Superior temporal gyrus (tissue), 1 donor: Measurements from ENCODE around the gene CHRNA1.

Source experiments
- DNase-seq: peaks from one replicate; pipeline ENCODE4 v3.0.0-alpha.2; 2016; ENCODE audit errors: extremely low spot score

Gene CHRNA1

GRCh38 chr2:174760845-174761473, 3.3 kb downstream of the CHRNA1 start:
- no peak for DNase-seq

GRCh38 chr2:174759381-174760065, 4.7 kb downstream of the CHRNA1 start:
- no peak for DNase-seq

- no peak for DNase-seq
Observed at GRCh38 chr2:174756743-174757142, 7.5 kb downstream of the CHRNA1 start.

GRCh38 chr2:174753038-174753633, 11.1 kb downstream of the CHRNA1 start:
- no peak for DNase-seq

- DNase-seq = no peak
Observed at GRCh38 chr2:174752403-174753037, 11.8 kb downstream of the CHRNA1 start.

- DNase-seq = no peak
Observed at GRCh38 chr2:174750923-174751441, 13.3 kb downstream of the CHRNA1 start.

GRCh38 chr2:174749793-174750192, 14.5 kb downstream of the CHRNA1 start:
- DNase-seq = no peak

GRCh38 chr2:174748948-174749347, 15.3 kb downstream of the CHRNA1 start:
- peak; percentile 90 for DNase-seq

GRCh38 chr2:174745142-174745541, 19.1 kb downstream of the CHRNA1 start:
- no peak for DNase-seq

- DNase-seq = no peak
Observed at GRCh38 chr2:174744111-174744510, 20.2 kb downstream of the CHRNA1 start.

GRCh38 chr2:174740721-174741120, 23.6 kb downstream of the CHRNA1 start:
- no peak for DNase-seq

- no peak for DNase-seq
Observed at GRCh38 chr2:174738841-174739240, 25.4 kb downstream of the CHRNA1 start.

GRCh38 chr2:174731546-174731945, 32.7 kb downstream of the CHRNA1 start:
- DNase-seq = no peak

GRCh38 chr2:174730698-174731018, 33.6 kb downstream of the CHRNA1 start:
- no peak for DNase-seq

GRCh38 chr2:174729797-174730697, 34.2 kb downstream of the CHRNA1 start:
- no peak for DNase-seq

GRCh38 chr2:174728096-174728495, 36.2 kb downstream of the CHRNA1 start:
- no peak for DNase-seq

GRCh38 chr2:174726212-174726611, 38.1 kb downstream of the CHRNA1 start:
- DNase-seq = no peak

- no peak for DNase-seq
Observed at GRCh38 chr2:174722942-174723592, 41.2 kb downstream of the CHRNA1 start.

- no peak for DNase-seq
Observed at GRCh38 chr2:174719016-174719415, 45.3 kb downstream of the CHRNA1 start.

- DNase-seq = no peak
Observed at GRCh38 chr2:174718591-174718990, 45.7 kb downstream of the CHRNA1 start.

- no peak for DNase-seq
Observed at GRCh38 chr2:174717916-174718315, 46.4 kb downstream of the CHRNA1 start.
